Neutrophil (primary cell): ENCODE results near the gene DCTD.

Experiments used
- H3K27ac ChIP-seq: fragments of 200-600 bp; sonication (generic); 2 replicates; pipeline ENCODE4 v1.5.1; 2016; ENCODE audit warnings: mild to moderate bottlenecking, moderate library complexity
- H3K27me3 ChIP-seq: fragments of 200-600 bp; sonication (generic); 2 replicates; pipeline ENCODE4 v1.6.0; 2016; ENCODE audit warnings: mild to moderate bottlenecking
- H3K36me3 ChIP-seq: fragments of 200-600 bp; sonication (generic); 2 replicates; pipeline ENCODE4 v1.5.1; 2017
- H3K4me1 ChIP-seq, 2 experiments: fragments of 200-600 bp in 1 of 2; sonication (generic) in 1 of 2; 1 replicate in 1 of 2; 2 replicates in 1 of 2; pipeline versions ENCODE4 v1.5.1 to v1.6.1; 2013 to 2016; ENCODE audit warnings: low read depth in 1 of 2, low read length in 1 of 2, mild to moderate bottlenecking in 1 of 2, moderate library complexity in 1 of 2; ENCODE audit not compliant: control insufficient read depth in 1 of 2, insufficient read depth in 1 of 2
- H3K4me3 ChIP-seq, 2 experiments: fragments of 200-600 bp in 1 of 2; sonication (generic) in 1 of 2; 1 replicate in 1 of 2; 2 replicates in 1 of 2; pipeline ENCODE4 v1.5.1; 2013 to 2016; ENCODE audit warnings: low read depth in 1 of 2, low read length in 1 of 2, mild to moderate bottlenecking in 1 of 2, moderate library complexity in 1 of 2
- H3K9me3 ChIP-seq: fragments of 200-600 bp; sonication (generic); 2 replicates; pipeline ENCODE4 v1.5.1; 2016
- CTCF ChIP-seq: fragments of 200-600 bp; sonication (generic); IDR thresholded peaks from 2 replicates; pipeline ENCODE4 v1.5.1; 2016; ENCODE audit warnings: antibody characterized with exemption

Gene DCTD

DNA sequence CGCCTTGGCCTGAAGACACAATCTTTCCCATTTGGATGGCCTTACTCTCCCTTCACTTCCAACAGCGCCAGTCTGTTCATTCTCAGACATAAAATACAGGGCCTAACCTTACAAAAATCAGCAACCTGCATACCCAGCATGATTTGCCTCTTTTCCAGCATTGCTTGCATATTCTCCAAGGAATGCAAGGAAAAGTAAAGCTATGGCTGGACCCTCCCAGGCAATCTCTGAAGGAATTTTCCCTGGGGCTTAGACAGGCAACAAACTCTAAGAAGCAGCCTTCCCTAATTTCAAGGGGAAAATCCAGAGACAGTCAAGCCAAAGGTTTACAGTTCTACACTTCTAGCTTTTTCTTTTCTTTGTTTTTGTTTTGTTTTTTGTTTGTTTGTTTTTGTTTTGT, 3.6 kb downstream of the DCTD start:
- TF ChIP-seq CTCF = no peak
- Histone ChIP-seq H3K36me3 (no peaks in the 10 kb centered on the region), H3K4me1 (peaks cover 13 to 15% of the 10 kb centered on the region in 2 experiments), H3K4me3 (no peak overlapping the region), H3K27ac (no peak overlapping the region), H3K27me3 (peaks cover 19% of the 10 kb centered on the region), H3K9me3 (no peaks in the 10 kb centered on the region)

- no peaks in the 10 kb centered on the region for H3K9me3 ChIP-seq
- no peak overlapping the region for H3K27ac ChIP-seq
- no peak overlapping the region for H3K4me3 ChIP-seq
- no peak for TF ChIP-seq CTCF
- H3K4me1 ChIP-seq = peaks cover 10% of the 10 kb centered on the region in 2 experiments
- H3K27me3 ChIP-seq = peaks cover 13% of the 10 kb centered on the region
- no peaks in the 10 kb centered on the region for H3K36me3 ChIP-seq
These were observed 4.2 kb downstream of the DCTD start for GRCh38 chr4:182913036-182913435.

- Histone ChIP-seq H3K27me3 (no peaks in the 10 kb centered on the region), H3K36me3 (no peaks in the 10 kb centered on the region), H3K4me3 (no peak overlapping the region), H3K9me3 (no peaks in the 10 kb centered on the region), H3K27ac (no peak overlapping the region), H3K4me1 (no peaks in the 10 kb centered on the region)
- TF ChIP-seq CTCF = no peak
These were observed 9.1 kb downstream of the DCTD start for GRCh38 chr4:182908124-182908523.

GRCh38 chr4:182907396-182907795, 9.8 kb downstream of the DCTD start:
- TF ChIP-seq CTCF = no peak
- Histone ChIP-seq H3K36me3 (no peaks in the 10 kb centered on the region), H3K4me3 (no peak overlapping the region), H3K27ac (no peak overlapping the region), H3K27me3 (no peaks in the 10 kb centered on the region), H3K4me1 (no peaks in the 10 kb centered on the region), H3K9me3 (no peaks in the 10 kb centered on the region)

DNA sequence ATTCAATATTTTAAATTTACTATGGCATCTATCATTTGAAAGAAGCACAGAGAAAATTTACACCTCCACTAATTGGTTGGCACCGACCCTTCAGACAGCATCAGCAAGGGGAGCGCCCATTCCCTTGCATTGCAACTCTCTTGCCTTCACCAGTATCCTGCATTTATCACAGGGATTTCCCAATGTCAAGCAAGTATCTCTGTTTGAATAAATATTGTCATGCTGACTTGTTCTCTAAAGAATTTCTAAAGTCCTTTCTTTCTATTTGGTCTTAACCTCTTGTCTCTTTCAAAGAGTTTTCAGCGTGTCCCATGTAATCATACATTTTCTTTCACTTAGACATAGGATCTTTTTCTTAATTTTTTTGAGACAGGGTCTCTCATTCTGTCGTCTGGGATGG, 10.4 kb downstream of the DCTD start:
- Histone ChIP-seq H3K36me3 (no peaks in the 10 kb centered on the region), H3K27ac (no peak overlapping the region), H3K9me3 (no peaks in the 10 kb centered on the region), H3K4me3 (no peak overlapping the region), H3K27me3 (no peaks in the 10 kb centered on the region), H3K4me1 (no peaks in the 10 kb centered on the region)
- no peak for TF ChIP-seq CTCF

- Histone ChIP-seq H3K36me3 (no peaks in the 10 kb centered on the region), H3K4me1 (no peaks in the 10 kb centered on the region), H3K27me3 (no peaks in the 10 kb centered on the region), H3K4me3 (no peak overlapping the region), H3K9me3 (no peaks in the 10 kb centered on the region), H3K27ac (no peak overlapping the region)
- no peak for TF ChIP-seq CTCF
These were observed 12.1 kb downstream of the DCTD start for GRCh38 chr4:182905038-182905437.
